T-helper 2 cell (primary cell): Measurements from ENCODE around the gene HIP1.
"Not testable (repeated sequence)": the region's sequence is repeated elsewhere in the genome, so short reads cannot be mapped to it uniquely, and the experiment has no call there.

Experiments
- DNase-seq, 5 experiments: peaks; one replicate each; pipeline versions ENCODE4 v3.0.0 to v3.0.0-alpha.2; 2012 to 2022

The HIP1 gene

DNA sequence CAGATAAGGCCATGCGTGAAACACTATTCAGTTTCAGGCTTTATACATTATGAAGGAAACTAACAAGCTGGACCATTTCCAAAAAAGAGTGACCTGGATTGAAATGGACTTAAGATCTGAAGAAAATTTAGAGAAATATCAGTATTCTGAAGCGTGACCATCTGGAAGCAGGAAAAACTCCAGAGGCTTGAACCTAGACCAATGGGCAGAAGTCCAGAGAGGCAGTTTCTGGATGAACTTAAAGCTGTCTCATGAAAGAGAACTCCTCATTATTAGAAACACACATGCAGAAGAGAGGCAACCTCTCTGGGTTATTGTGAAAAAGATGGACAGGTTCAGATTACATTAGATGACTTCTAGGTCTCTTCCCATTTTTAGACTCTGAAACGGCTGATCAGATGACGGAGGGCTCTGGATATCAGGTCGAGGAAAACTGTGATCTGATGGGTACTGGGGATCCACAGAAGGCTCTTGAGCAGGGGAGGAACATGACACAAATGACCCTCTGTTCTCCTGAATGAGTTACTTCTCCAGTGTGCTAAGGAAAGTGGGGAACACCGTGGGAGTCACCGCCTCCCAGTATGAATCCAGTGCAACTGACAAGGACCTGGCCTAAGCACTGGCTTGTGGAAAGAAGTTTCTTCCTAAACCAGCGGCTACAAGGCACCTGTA is 130.2 kb downstream of the HIP1 start:
- DNase-seq = no peak

DNA sequence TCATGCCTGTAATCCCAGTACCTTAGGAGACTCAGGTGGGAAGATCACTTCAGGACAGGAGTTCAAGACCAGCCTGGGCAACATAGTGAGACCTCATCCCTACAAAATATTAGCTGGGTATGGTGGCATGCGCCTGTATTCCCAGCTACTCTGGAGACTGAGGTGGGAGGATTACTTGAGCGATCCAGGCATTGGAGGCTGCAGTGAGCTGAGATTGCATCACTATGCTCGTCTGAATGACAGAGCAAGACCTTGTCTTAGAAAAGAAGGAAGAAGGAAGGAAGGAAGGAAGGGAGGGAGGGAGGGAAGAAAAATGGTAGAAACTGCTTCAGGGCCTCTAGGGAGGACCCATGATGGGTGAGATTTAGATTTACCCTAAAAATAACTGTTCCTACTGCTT is 134.3 kb downstream of the HIP1 start:
- DNase-seq = no peak

DNA sequence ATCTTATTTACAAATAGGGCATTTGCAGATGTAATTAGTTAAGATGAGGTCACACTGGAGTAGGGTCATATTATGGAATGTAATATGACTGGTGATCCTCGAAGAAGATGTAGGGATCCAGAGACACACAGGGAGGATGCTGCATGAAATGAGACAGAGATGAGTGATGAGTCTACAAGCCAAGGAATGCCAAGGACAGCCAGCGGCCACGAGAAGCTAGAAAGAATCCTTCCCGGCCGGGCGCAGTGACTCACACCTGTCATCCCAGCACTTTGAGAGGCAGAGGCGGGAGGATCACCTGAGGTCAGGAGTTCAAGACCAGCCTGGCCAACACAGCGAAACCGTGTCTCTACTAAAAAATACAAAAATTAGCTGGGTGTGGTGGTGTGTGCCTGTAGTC is 135.9 kb downstream of the HIP1 start:
- DNase-seq = not testable (repeated sequence)

DNA sequence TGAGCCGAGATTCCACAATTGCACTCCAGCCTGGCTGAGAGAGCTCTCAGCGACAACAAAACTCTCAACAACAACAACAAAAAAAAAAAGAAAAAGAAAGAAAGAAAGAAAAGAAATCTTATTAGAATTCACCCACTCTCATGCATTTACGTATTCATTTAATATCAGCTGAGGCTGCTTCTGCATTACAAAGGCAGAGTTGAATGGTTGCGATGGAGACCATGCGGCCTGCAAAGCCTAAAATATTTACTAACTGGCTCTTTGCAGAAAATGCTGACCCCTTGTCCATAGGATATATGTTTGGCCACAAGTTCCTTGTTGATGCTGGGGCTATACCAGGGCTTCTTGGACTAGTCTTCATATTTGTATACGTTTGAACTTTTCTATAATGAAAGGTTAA is 137.2 kb downstream of the HIP1 start:
- no peak for DNase-seq

DNA sequence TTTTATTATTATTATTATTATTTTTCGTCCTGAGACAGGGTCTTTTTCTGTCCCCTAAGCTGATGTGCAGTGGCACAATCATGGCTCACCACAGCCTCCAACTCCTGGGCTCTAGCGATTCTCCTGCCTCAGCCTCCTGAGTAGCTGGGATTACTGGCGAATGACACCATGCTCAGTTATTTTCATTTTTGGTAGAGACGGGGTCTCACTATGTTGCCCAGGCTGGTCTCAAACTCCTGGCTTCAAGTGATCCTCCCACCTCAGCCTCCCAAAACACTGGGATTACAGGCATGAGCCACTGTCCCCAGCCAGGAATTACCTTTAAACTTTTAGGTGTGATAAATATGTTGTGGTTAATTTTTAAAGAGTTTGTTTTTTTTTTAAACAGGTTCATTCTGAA is 138.0 kb downstream of the HIP1 start:
- DNase-seq = not testable (repeated sequence)

DNA sequence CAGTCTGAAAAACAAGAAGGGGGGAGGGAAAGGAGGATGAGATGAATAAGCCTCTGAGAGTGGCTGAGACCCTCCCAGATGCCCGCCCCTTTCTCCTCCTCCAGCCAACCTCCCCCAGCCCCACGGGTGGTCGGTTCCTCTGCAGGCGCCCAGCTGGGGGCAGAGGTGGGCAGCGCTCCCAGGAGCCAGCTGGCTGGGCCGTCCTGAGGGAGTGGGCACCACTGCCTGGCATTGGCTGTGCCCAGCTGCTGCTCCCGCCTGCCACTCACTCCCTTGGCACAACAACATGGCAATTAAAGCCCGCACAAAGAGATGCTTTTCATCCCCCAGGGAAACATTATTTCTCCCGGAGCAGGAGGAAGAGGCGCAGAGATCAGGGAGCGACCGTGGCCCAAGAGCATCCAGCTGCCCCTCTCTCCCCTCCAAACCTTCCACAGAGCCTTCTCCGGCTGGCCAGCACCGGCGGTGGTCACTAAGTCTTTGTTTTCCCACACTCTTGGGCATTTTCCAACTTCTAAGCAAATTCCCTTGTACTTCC is 139.4 kb downstream of the HIP1 start:
- no peak for DNase-seq

DNA sequence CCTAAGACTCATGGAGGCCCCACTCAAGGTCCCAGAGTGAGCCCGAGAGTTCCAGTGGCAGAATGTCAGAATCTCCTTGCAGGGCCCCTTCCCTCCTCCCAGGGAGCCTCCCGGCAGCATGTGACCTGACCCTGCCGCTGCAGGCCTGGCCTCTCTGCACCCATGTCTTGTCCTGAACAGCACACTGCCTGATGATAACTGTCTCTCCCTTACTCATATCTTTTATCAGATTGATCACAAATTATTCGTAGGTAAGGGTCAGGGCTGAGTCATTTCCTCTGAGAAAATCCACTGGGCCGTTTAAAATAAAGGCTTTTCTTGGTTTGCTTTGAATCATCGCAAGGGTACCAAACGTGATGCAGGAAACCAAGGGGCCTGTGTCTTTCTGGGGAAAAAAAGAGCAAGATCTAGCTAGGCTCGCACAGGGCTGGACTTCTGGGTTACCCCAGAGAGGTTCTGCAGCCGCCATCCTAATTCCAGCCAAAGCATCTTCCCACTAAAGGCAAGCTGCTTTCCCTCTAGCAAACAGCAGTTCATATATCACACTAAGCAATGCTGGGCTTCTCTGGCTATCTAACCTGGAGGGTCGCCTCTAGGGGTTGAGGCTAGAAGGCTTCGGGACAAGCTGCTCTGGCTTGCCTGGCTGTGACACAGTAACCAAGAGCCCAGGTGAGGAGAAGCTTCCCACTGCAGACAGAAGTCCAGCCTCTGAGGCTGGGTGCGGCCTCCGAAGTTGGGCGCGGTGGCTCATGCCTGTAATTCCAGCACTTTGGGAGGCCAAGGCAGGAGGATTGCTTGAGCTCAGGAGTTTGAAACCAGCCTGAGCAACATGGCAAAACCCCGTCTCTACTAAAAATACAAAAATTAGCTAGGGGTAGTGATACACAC is 141.8 kb downstream of the HIP1 start:
- DNase-seq = peak in 1 of 5 experiments; percentile 84

DNA sequence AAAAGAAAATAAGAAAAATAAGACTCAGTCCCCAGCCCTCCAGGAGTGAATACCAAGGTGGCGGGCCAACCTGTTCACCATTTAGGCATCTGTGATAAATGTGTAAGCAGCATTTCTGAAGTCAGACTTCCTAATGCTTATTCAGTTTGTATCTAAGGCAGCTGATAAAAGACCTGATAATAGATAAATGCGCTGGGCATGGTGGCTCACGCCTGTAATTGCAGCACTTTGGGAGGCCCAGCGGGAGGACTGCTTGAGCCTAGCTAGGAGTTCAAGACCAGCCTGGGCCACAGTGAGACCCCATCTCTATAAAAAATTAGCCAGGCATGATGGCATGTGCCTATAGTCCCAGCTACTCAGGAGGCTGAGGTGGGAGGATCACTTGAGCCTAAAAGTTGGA is 143.0 kb downstream of the HIP1 start:
- DNase-seq = peak in 1 of 5 experiments; percentile 33

DNA sequence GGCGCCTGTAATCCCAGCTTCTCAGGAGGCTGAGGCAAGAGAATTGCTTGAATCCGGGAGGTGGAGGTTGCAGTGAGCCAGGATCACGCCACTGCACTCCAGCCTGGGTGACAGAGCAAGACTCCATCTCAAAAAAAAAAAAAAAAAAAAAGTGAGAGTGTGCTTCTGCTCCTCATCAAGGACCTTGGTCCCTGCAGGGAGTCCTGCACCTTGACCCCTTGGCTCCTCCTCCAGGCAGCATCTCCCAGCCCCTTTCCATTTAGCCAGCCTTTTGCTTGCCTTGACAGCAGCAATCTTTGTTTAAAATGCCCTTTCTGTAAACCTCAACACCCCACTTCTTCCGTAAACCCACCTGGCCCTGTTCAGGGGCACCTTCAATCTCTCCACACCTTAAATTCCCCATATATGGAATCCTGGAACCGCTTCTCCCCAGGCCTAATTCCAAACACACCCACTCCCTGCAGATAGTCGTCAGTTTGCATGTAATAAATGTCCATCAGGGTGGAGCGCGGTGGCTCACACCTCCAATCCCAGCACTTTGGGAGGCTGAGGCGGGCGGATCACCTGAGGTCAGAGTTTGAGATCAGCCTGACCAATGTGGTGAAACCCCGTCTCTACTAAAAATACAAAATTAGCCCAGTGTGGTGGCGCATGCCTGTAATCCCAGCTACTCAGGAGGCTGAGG is 145.1 kb downstream of the HIP1 start:
- not testable (repeated sequence) for DNase-seq

DNA sequence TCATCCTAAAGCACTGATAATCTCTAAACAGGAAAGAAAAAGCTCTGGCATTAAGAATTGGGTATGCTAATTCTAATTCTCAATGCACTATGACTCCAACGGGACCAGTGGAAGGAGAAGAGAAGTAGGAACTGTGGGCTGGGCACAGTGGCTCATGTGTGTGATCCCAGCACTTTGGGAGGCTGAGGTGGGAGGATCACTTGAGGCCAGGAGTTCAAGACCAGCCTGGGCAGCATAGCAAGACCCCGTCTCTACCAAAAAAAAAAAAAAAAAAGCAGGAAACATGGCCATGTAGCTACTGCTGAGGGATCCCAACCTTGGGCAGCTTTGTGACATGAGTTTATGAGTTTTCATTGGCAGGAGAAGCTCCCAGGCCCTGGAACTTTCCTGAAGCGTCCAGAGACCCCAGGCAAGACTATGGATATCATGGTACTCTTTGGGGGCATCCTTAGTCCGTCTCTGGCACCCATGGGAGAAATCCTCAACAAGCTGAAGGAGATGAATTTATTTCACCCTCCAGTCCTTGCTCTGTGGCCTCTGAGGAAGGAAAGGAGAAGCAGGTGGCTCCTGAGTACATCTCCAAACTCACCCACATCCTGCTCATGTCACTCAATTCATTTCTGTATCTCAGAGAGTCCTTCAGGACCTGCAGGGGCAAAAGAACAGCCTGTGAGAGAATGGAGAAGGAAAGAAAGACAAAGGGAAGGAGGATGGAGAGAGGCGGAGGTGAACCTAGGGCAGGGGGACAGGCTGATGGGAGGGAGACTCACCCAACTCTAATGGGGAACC is 147.1 kb downstream of the HIP1 start:
- peak in 1 of 5 experiments; percentile 57 for DNase-seq

DNA sequence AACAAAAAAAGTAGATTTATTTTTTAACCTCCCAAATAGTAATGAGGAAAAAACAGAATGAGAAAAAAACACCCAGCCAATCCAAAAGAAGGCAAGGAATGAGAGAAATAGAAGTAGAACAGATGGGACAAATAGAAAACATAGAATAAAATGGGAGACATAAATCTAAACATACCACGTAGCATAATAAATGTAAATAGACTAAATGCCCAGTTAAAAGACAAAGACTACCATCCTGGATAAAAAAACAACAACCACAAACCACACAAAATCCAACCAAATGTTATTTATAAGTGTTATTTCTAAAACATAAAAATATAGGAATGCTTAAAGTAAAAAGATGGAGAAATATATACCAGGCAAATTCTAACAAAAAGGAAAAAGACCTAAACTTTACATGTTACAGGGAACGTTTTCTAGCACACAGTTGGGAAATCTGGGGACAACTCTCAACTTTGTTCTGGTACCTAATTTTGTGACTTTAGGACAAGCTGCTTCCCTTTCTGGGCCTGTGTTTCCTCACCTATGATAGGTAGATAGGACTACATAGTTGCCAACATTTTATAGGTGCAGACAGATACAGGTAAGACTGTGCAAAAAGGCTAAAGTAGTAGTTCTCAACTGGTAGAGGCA is 148.3 kb downstream of the HIP1 start:
- no peak for DNase-seq

DNA sequence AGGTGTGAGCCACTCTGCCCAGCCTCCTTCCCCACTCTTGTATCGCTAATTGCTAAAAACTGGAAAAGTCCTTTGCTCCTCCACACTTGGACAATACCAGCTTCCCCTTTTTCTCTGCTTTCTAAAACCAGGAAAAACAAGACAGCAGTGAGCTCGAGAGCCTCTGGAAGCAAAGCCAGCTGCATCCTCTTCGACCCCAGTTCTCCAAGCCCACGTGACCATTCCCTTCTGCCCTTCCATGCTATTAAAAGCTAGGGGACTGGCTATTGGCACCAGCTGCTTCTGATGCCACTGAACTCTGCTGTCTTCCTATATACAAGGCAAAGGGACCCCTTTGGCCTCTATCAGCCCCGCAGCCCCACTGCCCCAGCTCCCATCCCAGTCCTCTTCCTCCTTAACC is 154.4 kb downstream of the HIP1 start:
- DNase-seq = no peak

DNA sequence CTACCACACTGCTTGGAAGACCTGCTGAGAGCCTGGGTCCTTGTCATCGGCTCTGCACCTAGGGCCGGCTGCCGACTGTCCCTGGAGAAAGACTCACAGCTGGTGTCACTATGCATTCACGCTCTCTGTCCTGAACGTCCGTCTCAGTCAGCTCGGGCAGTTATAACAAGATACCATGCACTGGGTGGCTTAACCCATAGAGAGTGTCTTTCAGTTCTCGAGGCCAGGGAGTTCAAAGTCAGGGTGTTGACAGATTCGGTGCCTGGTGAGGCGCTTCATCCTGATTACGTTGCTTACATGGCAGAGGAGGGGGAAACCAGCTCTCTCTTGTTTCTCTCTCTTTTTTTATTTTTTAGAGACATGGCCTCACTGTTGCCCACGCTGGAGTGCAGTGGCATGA is 155.5 kb downstream of the HIP1 start:
- no peak for DNase-seq

DNA sequence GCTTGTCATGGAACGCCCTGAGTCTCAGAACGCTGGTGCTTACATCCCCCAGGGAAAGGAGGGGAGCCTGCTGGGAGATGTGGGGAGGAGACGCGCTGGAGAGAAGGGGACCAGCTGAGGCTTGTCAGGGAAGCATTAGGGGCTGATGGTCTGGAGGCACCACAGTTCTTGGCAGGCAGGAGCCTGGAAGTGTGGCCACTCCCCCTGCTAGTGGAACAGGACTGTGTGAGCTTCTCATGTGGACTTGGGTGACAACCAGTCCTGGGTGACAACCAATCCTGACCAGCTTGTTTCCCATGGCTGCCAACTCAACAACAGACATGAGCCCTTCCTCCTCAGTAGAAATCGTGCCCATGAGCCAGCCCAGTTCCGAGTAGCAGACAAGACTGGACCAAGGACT is 158.8 kb downstream of the HIP1 start:
- DNase-seq = no peak

DNA sequence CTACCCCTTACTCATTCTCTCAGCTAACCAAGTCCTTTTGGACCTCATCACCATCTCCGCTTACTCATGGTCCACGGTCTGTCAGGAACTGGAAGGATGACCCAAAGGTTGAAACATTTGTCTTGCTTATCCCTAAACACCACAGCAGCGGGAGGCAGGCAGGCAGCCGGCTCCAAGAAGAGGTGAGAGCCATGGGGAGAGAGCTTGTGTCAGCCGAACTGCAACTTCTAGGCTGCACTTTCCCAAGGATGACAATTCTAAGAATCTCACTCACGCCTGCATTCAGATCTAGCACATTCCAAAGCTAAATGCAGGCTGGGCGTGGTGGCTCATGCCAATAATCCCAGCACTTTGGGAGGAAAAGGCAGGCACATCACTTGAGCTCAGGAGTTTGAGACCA is 160.7 kb downstream of the HIP1 start:
- no peak for DNase-seq

DNA sequence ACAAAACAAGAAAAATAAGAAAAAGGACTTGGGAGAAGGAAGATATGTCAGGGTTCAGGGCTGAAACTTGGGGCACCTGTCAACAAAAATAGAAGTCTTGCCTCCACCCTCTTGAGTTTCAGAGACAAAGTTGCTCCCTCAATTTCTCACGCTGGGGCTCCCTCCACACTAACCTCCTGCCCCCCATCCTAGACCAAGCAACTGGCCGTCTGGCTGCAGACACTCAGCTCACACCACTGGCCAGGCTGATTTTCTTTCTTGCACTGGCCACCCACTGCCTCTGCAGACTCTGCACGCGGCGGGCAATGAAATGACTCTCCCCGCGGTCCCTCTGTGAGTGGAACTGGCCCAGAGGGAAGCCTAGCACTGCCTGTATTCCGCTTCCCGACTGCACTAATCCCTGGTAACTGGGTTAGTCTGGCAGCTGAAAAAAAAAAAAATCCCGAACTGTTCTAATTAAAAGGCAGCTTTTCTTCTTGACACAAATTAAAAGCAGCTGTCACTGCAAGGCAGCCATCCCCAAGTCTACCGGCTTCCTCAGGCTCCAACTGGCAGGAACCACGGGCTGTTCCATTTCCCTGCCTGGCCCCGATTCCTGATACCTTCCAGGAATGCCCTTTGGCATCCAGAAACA is 163.1 kb downstream of the HIP1 start:
- no peak for DNase-seq

DNA sequence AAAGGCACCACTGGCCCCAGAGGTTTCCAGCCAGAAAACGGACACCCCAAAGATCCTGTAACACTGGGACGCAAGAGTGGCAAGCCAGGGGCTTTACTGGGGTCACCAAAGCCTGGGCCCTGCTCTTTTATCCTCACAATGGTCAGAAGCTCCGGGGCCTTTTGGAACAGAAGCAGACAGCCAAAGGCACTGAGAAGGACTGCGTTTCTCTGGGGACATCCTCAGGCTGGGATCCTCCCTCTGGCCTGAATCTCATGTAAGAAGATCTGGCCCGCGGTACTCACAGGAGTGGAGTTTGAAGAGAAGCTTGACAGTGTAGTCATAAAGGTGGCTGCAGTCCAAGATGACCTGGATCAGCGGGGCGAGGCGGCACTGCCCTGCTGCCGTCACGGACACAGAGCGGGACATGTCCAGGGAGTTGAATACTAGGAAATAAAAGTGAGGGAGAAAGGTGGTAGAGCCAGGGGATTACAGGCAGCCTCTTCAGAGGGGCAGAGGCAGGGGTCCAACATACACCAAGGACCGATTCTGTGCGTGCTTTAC is 165.2 kb downstream of the HIP1 start:
- no peak for DNase-seq

DNA sequence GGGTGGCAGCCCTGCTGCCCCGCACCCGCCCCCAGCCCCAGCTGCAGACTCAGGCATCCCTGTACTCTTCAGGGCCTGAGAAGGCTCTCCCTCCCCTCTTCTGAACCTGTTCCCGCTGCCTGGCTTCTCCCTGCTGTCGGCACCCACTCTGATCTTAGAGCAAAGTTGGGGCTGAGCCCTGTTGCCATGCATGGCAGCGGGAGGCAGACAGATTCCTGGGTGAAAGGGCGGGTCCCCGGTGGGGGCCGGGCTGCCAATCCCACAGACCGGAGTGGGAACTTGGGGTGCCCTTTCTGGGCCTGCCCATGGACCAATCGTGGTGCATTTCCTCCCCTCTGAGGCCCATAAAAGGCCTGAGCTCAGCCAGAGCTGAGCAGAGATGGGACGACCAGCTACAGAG is 165.9 kb downstream of the HIP1 start:
- DNase-seq = no peak

DNA sequence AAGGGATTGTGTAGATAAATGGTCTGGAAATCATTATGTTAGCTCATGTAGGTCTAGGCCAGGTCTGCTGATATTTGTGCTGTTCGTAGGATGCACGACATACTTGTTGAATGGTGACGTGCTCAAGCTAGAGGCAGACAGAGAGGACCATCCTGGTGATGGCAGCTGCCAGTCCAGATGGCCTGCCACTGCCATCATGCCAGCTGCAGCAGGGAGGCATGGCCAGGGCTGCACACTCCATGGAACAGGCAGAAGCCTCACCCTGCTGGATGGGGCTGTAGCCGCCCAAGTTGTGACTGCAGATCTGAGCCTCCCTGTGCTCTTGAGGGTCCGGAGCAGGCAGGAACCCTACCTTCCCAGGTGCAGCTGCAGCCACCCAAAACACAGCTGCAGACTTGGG is 166.3 kb downstream of the HIP1 start:
- no peak for DNase-seq

DNA sequence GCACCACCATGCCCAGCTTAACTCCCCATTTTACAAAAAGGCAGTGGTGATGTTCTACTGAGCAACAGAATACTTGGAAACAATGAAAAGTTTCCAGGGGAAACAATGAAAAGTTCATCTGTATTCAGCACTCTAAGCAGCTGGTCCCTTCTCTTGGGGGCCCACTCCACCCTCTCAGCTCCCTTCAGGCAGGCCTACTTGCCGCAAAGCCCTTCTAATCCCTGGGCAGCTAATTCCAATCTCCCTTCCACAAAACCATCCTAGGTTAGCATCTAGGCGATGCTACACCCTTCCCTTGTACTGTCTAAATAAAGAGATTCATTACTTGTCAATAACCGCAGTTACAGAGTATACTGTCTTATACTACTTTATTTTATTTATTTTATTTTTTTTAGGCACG is 167.5 kb downstream of the HIP1 start:
- DNase-seq = no peak

DNA sequence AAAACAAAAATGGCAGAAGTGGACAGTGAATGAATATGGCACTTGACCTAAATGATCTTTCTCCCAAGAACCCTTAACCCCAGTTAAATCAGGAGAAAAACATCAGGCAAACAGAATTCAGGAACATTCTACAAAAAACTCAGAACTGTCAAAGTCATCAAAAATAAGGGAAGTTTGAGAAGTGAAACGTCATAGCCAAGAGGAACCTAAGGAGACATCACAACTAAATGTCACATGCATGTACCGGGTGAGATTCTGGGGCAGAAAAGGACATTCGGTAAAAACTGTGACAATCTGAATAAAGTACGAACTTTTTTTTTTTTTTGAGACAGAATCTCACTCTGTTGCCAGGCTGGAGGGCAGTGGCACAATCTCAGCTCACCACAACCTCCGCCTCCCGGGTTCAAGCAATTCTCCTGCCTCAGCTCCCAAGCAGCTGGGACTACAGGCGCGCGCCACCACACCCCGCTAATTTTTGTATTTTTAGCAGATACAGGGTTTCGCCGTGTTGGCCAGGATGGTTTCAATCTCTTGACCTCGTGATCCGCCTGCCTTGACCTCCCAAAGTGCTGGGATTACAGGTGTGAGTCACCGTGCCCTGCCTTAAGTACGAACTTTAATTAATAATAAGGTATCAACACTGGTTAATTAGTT is 169.0 kb downstream of the HIP1 start:
- DNase-seq = not testable (repeated sequence)
